Liver (tissue), 9 donors: ENCODE measurements around the gene HSD17B1. TPM values are rescaled to one million over a fixed set of nuclear protein-coding genes. Genes with fewer than 3 reads are reported as not detected.
"Not testable (repeated sequence)": the region's sequence is repeated elsewhere in the genome, so short reads cannot be mapped to it uniquely, and the experiment has no call there.

Experiments used
- DNase-seq: peaks from one replicate; pipeline ENCODE4 v3.0.0-alpha.2; 2017; ENCODE audit warnings: low spot score
- H3K27ac ChIP-seq, 2 donors: one replicate each; pipeline ENCODE4 v1.7.0; 2013; ENCODE audit warnings: inconsistent platforms in 2 of 2, low read length in 2 of 2, control low read depth in 1 of 2, low read depth in 1 of 2, mild to moderate bottlenecking in 1 of 2
- H3K27me3 ChIP-seq, 4 donors: one replicate each; pipeline versions ENCODE4 v1.6.1 to v1.7.0; 2013; ENCODE audit warnings: low read length in 3 of 4, inconsistent platforms in 1 of 4, mild to moderate bottlenecking in 1 of 4, moderate library complexity in 1 of 4; ENCODE audit not compliant: control insufficient read depth in 4 of 4, insufficient read depth in 4 of 4
- H3K36me3 ChIP-seq, 4 donors: one replicate each; pipeline versions ENCODE4 v1.6.1 to v1.7.0; 2013; ENCODE audit warnings: low read length in 3 of 4, mild to moderate bottlenecking in 3 of 4, low read depth in 1 of 4, moderate library complexity in 1 of 4; ENCODE audit not compliant: control insufficient read depth in 4 of 4, insufficient read depth in 3 of 4
- H3K4me1 ChIP-seq, 4 donors: one replicate each; pipeline versions ENCODE4 v1.6.1 to v1.7.0; 2013; ENCODE audit warnings: low read length in 3 of 4, mild to moderate bottlenecking in 3 of 4, moderate library complexity in 1 of 4; ENCODE audit not compliant: control insufficient read depth in 4 of 4, insufficient read depth in 4 of 4
- H3K4me3 ChIP-seq, 3 donors: one replicate each; pipeline versions ENCODE4 v1.6.1 to v1.7.0; 2013; ENCODE audit warnings: low read length in 3 of 3, control low read depth in 1 of 3, low read depth in 1 of 3, mild to moderate bottlenecking in 1 of 3
- H3K9ac ChIP-seq, 2 donors: one replicate each; pipeline ENCODE4 v1.7.0; 2013; ENCODE audit warnings: low read length in 2 of 2, mild to moderate bottlenecking in 2 of 2, moderate library complexity in 2 of 2, control low read depth in 1 of 2, low read depth in 1 of 2
- H3K9me3 ChIP-seq, 4 donors: one replicate each; pipeline versions ENCODE4 v1.6.1 to v1.7.0; 2013; ENCODE audit warnings: low read length in 3 of 4; ENCODE audit not compliant: control insufficient read depth in 4 of 4
- EGR1 ChIP-seq, 2 donors: IDR thresholded peaks; 2 replicates each; pipeline ENCODE4 v1.6.1; 2016 to 2018; ENCODE audit warnings: antibody characterized with exemption in 2 of 2, low read depth in 2 of 2
- FOXA2 ChIP-seq: IDR thresholded peaks from 2 replicates; pipeline ENCODE4 v1.6.1; 2016; ENCODE audit warnings: antibody characterized with exemption
- GABPA ChIP-seq, 2 donors: IDR thresholded peaks in 1 of 2; conservative IDR thresholded peaks in 1 of 2; 2 replicates each; pipeline ENCODE4 v1.6.1; 2016; ENCODE audit warnings: antibody characterized with exemption in 2 of 2, mild to moderate bottlenecking in 1 of 2, moderate library complexity in 1 of 2
- HNF4A ChIP-seq, 2 donors: conservative IDR thresholded peaks; 2 replicates each; pipeline ENCODE4 v1.6.1; 2016; ENCODE audit warnings: antibody characterized with exemption in 2 of 2, mild to moderate bottlenecking in 2 of 2
- HNF4G ChIP-seq: IDR thresholded peaks from 2 replicates; pipeline ENCODE4 v1.6.1; 2016; ENCODE audit warnings: antibody characterized with exemption
- JUND ChIP-seq, 2 donors: IDR thresholded peaks; 2 replicates each; pipeline ENCODE4 v1.6.1; 2016; ENCODE audit warnings: antibody characterized with exemption in 2 of 2
- NR2F2 ChIP-seq: IDR thresholded peaks from 2 replicates; pipeline ENCODE4 v1.6.1; 2016; ENCODE audit warnings: antibody characterized with exemption
- RAD21 ChIP-seq, 2 donors: IDR thresholded peaks; 2 replicates each; pipeline ENCODE4 v1.6.1; 2016; ENCODE audit warnings: antibody characterized with exemption in 2 of 2, mild to moderate bottlenecking in 2 of 2
- SP1 ChIP-seq: IDR thresholded peaks from 2 replicates; pipeline ENCODE4 v1.6.1; 2018; ENCODE audit warnings: antibody characterized with exemption, mild to moderate bottlenecking
- TAF1 ChIP-seq: conservative IDR thresholded peaks from 2 replicates; pipeline ENCODE4 v1.6.1; 2016; ENCODE audit warnings: antibody characterized with exemption, mild to moderate bottlenecking
- YY1 ChIP-seq: IDR thresholded peaks from 2 replicates; pipeline ENCODE4 v1.6.1; 2016; ENCODE audit warnings: antibody characterized with exemption, mild to moderate bottlenecking
- WGBS: extraction: QIAGEN DNeasy Blood & Tissue Kit; methylation state at CpG from one replicate; pipeline ENCODE4 v1.1.7; 2013; 5-methylcytosine and 5-hydroxymethylcytosine counted together
- polyA plus RNA-seq, 2 donors: library from polyadenylated mRNA; stranded (reverse) in 1 of 2; unstranded in 1 of 2; fragments of 200-250 nt in 1 of 2; fragments of >200 nt in 1 of 2; fragmentation: Nextera tagmentation in 1 of 2; extraction: Ambion mirVana in 1 of 2; gene quantifications; one replicate each; pipeline versions ENCODE4 v1.2.1 to v1.2.3, GENCODE V29; 2013 to 2015
- total RNA-seq, 2 donors: library from RNA; depleted of rRNA; stranded (reverse); fragments of >200 nt; gene quantifications; one replicate each; pipeline ENCODE4 v1.2.3, GENCODE V29; 2014
- TF ChIP-seq, protein P1 (sequence below): IDR thresholded peaks from 2 replicates; pipeline ENCODE4 v1.6.1; 2016; ENCODE audit warnings: antibody characterized with exemption, mild to moderate bottlenecking
- TF ChIP-seq, protein P2 (sequence below): IDR thresholded peaks from 2 replicates; pipeline ENCODE4 v1.6.1; 2016; ENCODE audit warnings: antibody characterized with exemption
- TF ChIP-seq, protein P3 (sequence below): IDR thresholded peaks from 2 replicates; pipeline ENCODE4 v1.6.1; 2016; ENCODE audit warnings: antibody characterized with exemption
- TF ChIP-seq, protein P4 (sequence below): fragments of 150-350 bp; IDR thresholded peaks from 2 replicates; pipeline ENCODE4 v1.5.1; 2017; ENCODE audit warnings: improper control_type of control experiment, low read depth, low read length; ENCODE audit not compliant: missing input control
- TF ChIP-seq, protein P5 (sequence below): IDR thresholded peaks from 2 replicates; pipeline ENCODE4 v1.6.1; 2016; ENCODE audit warnings: antibody characterized with exemption
- donor health status: healthy.
- donor health status: healthy.
- donor health status: healthy.
- donor health status: healthy.
- donor health status: healthy.

The HSD17B1 gene
- total and polyA plus RNA-seq, 4 donors: 0.67 to 1.8 (median 1.0) TPM

DNA sequence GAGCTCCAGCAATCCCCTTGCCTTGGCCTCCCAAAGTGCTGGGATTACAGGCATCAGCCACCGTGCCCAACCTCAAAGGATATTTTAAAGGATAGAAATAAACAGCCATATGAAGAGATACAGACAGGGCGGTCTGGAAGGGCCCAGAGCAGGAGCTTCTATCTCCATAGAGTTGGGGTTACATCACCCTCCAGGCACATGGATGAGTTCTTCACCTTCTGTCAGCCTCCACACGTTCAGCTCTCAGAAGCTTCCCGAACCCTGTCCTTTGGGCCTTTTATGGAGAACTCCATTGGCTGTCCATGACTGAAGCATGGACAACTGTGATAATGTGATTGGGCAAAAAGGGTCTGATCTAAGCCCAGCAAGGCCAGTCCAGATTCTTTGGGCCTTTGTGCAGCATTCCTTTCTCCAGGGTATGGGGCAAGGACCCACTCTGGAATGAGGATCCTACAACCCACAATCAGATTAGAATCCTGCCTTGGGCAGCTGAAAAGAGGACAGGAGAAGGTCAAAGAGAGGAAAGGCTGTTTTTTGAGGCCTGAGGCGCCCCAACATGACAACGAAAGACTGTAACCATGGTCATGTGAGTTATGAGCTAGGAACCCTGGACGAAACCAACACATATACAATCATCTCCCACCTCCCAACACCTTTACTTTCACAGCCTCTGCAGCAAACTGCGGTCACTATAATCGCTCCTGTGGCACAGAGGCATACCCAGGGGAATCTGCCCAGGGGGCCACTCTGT is 6.8 kb upstream of the HSD17B1 start:
- H3K4me1 ChIP-seq: peaks cover 7 to 36% (median 26%) of the 10 kb centered on the region in 4 donors
- H3K27me3 ChIP-seq, H3K9me3 ChIP-seq, H3K9ac ChIP-seq, H3K4me3 ChIP-seq, DNase-seq: not testable (repeated sequence)
- WGBS: 92% methylated on average over 9 of the region's 9 CpGs
- peaks cover 0 to 13% (median 6%) of the 10 kb centered on the region in 4 donors for H3K36me3 ChIP-seq
- H3K27ac ChIP-seq: peak overlapping the region; percentile 80 to 85

DNA sequence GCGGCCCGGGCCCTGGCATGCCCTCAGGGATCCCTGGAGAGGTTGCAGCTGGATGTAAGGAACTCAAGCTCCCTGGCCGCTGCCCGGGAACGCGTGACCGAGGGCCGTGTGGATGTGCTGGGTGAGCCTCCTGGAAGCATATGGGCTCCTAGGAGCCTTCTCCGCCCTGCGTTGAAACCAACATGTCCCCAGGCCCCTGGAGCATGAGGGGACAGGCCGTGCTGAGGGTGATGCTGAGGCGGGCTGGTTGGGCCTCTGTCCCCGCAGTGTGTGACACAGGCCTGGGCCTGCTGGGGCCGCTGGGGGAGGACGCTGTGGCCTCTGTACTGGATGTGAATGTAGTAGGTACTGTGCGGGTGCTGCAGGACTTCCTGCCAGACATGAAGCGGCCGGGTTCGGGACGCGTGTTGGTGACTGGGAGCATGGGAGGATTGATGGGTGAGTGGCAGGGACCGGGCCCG is 5.7 kb upstream of the HSD17B1 start:
- H3K4me3 ChIP-seq: no peak overlapping the region
- no peak for DNase-seq
- H3K27ac ChIP-seq: no peak overlapping the region
- TF ChIP-seq NR2F2 (no peak), RAD21 (IDR thresholded peaks at IDR 0.05) (no peak), YY1 (no peak), GABPA (IDR thresholded peaks at IDR 0.05 in 1 of 2, conservative IDR thresholded peaks at IDR 0.05 in 1 of 2) (no peak), HNF4A (conservative IDR thresholded peaks at IDR 0.05) (no peak), FOXA2 (no peak), TAF1 (no peak), JUND (IDR thresholded peaks at IDR 0.05) (no peak), EGR1 (IDR thresholded peaks at IDR 0.05; ENCODE audit: low read depth in 2 of 2) (no peak), SP1 (no peak), HNF4G (no peak)
- TF ChIP-seq, protein P1, sequence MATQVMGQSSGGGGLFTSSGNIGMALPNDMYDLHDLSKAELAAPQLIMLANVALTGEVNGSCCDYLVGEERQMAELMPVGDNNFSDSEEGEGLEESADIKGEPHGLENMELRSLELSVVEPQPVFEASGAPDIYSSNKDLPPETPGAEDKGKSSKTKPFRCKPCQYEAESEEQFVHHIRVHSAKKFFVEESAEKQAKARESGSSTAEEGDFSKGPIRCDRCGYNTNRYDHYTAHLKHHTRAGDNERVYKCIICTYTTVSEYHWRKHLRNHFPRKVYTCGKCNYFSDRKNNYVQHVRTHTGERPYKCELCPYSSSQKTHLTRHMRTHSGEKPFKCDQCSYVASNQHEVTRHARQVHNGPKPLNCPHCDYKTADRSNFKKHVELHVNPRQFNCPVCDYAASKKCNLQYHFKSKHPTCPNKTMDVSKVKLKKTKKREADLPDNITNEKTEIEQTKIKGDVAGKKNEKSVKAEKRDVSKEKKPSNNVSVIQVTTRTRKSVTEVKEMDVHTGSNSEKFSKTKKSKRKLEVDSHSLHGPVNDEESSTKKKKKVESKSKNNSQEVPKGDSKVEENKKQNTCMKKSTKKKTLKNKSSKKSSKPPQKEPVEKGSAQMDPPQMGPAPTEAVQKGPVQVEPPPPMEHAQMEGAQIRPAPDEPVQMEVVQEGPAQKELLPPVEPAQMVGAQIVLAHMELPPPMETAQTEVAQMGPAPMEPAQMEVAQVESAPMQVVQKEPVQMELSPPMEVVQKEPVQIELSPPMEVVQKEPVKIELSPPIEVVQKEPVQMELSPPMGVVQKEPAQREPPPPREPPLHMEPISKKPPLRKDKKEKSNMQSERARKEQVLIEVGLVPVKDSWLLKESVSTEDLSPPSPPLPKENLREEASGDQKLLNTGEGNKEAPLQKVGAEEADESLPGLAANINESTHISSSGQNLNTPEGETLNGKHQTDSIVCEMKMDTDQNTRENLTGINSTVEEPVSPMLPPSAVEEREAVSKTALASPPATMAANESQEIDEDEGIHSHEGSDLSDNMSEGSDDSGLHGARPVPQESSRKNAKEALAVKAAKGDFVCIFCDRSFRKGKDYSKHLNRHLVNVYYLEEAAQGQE: no peak
- TF ChIP-seq, protein P2, sequence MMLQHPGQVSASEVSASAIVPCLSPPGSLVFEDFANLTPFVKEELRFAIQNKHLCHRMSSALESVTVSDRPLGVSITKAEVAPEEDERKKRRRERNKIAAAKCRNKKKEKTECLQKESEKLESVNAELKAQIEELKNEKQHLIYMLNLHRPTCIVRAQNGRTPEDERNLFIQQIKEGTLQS: no peak
- TF ChIP-seq, protein P3, sequence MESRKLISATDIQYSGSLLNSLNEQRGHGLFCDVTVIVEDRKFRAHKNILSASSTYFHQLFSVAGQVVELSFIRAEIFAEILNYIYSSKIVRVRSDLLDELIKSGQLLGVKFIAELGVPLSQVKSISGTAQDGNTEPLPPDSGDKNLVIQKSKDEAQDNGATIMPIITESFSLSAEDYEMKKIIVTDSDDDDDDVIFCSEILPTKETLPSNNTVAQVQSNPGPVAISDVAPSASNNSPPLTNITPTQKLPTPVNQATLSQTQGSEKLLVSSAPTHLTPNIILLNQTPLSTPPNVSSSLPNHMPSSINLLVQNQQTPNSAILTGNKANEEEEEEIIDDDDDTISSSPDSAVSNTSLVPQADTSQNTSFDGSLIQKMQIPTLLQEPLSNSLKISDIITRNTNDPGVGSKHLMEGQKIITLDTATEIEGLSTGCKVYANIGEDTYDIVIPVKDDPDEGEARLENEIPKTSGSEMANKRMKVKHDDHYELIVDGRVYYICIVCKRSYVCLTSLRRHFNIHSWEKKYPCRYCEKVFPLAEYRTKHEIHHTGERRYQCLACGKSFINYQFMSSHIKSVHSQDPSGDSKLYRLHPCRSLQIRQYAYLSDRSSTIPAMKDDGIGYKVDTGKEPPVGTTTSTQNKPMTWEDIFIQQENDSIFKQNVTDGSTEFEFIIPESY: no peak
- TF ChIP-seq, protein P4, sequence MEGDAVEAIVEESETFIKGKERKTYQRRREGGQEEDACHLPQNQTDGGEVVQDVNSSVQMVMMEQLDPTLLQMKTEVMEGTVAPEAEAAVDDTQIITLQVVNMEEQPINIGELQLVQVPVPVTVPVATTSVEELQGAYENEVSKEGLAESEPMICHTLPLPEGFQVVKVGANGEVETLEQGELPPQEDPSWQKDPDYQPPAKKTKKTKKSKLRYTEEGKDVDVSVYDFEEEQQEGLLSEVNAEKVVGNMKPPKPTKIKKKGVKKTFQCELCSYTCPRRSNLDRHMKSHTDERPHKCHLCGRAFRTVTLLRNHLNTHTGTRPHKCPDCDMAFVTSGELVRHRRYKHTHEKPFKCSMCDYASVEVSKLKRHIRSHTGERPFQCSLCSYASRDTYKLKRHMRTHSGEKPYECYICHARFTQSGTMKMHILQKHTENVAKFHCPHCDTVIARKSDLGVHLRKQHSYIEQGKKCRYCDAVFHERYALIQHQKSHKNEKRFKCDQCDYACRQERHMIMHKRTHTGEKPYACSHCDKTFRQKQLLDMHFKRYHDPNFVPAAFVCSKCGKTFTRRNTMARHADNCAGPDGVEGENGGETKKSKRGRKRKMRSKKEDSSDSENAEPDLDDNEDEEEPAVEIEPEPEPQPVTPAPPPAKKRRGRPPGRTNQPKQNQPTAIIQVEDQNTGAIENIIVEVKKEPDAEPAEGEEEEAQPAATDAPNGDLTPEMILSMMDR: no peak
- TF ChIP-seq, protein P5, sequence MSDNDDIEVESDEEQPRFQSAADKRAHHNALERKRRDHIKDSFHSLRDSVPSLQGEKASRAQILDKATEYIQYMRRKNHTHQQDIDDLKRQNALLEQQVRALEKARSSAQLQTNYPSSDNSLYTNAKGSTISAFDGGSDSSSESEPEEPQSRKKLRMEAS: no peak
- H3K9ac ChIP-seq: no peak overlapping the region
- no peaks in the 10 kb centered on the region for H3K9me3 ChIP-seq
- 91% methylated on average over 23 of the region's 23 CpGs for WGBS
- H3K36me3 ChIP-seq: peaks cover 0 to 11% (median 5%) of the 10 kb centered on the region in 4 donors
- no peaks in the 10 kb centered on the region for H3K27me3 ChIP-seq
- H3K4me1 ChIP-seq: peaks cover 7 to 36% (median 23%) of the 10 kb centered on the region in 4 donors
